HepG2 (cell line): ENCODE results near the gene VPS9D1. TPM values are rescaled to one million over a fixed set of nuclear protein-coding genes. Genes with fewer than 3 reads are reported as not detected.

Experiments used
- EP300 ChIP-seq, 3 experiments: sonication (generic) in 1 of 3; formaldehyde crosslinking in 1 of 3; IDR thresholded peaks; 2 replicates each; pipeline versions ENCODE4 v1.5.1 to v1.6.1; 2011 to 2020; ENCODE audit warnings: low read depth in 2 of 3, low read length in 2 of 3, borderline replicate concordance in 1 of 3, improper control_type of control experiment in 1 of 3, mild to moderate bottlenecking in 1 of 3, missing genetic modification reagents in 1 of 3, moderate library complexity in 1 of 3
- HMGXB4 ChIP-seq, 2 experiments: sonication (generic) in 1 of 2; formaldehyde crosslinking in 1 of 2; IDR thresholded peaks; 2 replicates each; pipeline versions ENCODE4 v1.4.0 to v1.6.1; 2018 to 2020; ENCODE audit warnings: missing genetic modification reagents in 2 of 2, borderline replicate concordance in 1 of 2, low read depth in 1 of 2, mild to moderate bottlenecking in 1 of 2, missing biosample characterization in 1 of 2
- HOXD1 ChIP-seq: sonication (generic); formaldehyde crosslinking; IDR thresholded peaks from 2 replicates; pipeline ENCODE4 v1.5.0; 2020; ENCODE audit warnings: missing genetic modification reagents
- NCOR1 ChIP-seq: fragments of 200-600 bp; sonication (generic); IDR thresholded peaks from 2 replicates; pipeline ENCODE4 v1.7.0; 2017; ENCODE audit warnings: antibody characterized with exemption, low read length, borderline replicate concordance
- TFDP1 ChIP-seq: IDR thresholded peaks from 2 replicates; pipeline ENCODE4 v1.6.1; 2016; ENCODE audit warnings: missing compliant biosample characterization, missing genetic modification reagents, borderline replicate concordance
- ZC3H4 ChIP-seq: sonication (generic); formaldehyde crosslinking; IDR thresholded peaks from 2 replicates; pipeline ENCODE4 v1.4.0; 2020; ENCODE audit warnings: missing genetic modification reagents, borderline replicate concordance
- ZNF33A ChIP-seq: sonication (generic); formaldehyde crosslinking; IDR thresholded peaks from 2 replicates; pipeline ENCODE4 v1.5.1; 2020; ENCODE audit warnings: missing genetic modification reagents, mild to moderate bottlenecking, moderate library complexity, borderline replicate concordance
- polyA plus RNA-seq, 8 experiments: library from polyadenylated mRNA; depleted of rRNA in 3 of 8; stranded (reverse) in 7 of 8; unstranded in 1 of 8; fragments of >200 nt; fragmentation: Illumina TruSeq in 4 of 8; extraction: Trizol in 4 of 8; gene quantifications; 2 replicates each; pipeline versions ENCODE4 v1.2.1 to v1.2.3, GENCODE V29; 2011 to 2016; ENCODE audit warnings: low read depth in 4 of 8, missing spikeins in 1 of 8, mixed read lengths in 1 of 8; ENCODE audit not compliant: insufficient read depth in 1 of 8
- total RNA-seq, 5 experiments: library from RNA; depleted of rRNA; stranded (reverse); fragments of >200 nt; fragmentation: Illumina TruSeq; extraction: Trizol; gene quantifications; 2 replicates each; pipeline ENCODE4 v1.2.3, GENCODE V29; 2016; ENCODE audit warnings: low read depth in 1 of 5
- TF ChIP-seq, protein P1 (sequence below): sonication (generic); formaldehyde crosslinking; IDR thresholded peaks from 2 replicates; pipeline ENCODE4 v1.4.0; 2020; ENCODE audit warnings: mild to moderate bottlenecking, missing genetic modification reagents
- TF ChIP-seq, protein P2 (sequence below): sonication (generic); formaldehyde crosslinking; IDR thresholded peaks from 2 replicates; pipeline ENCODE4 v1.4.0; 2020; ENCODE audit warnings: low read depth, missing genetic modification reagents
- TF ChIP-seq, protein P3 (sequence below): sonication (generic); formaldehyde crosslinking; IDR thresholded peaks from 2 replicates; pipeline ENCODE4 v1.5.1; 2020; ENCODE audit warnings: mild to moderate bottlenecking, moderate library complexity, missing genetic modification reagents
- TF ChIP-seq, protein P4 (sequence below): IDR thresholded peaks from 2 replicates; pipeline ENCODE4 v1.6.1; 2016; ENCODE audit warnings: control low read depth

The VPS9D1 gene
- total and polyA plus RNA-seq, 2 of the 13 experiments (the other 11 are each of a cell fraction or from before 2014, with no cell fraction given): 10.1 to 13.2 TPM

- TF ChIP-seq TFDP1 (CRISPR knock-in tag) (peak; percentile 53; the same call in 1 of the 2 replicates), ZC3H4 (CRISPR knock-in tag) (0 out of 2 replicates have a peak, but pooled peaks have one; percentile 81), EP300 (IDR thresholded peaks at IDR 0.05; ENCODE audit: low read depth in 2 of 2, low read length in 2 of 2) (peak; percentile 46 to 59; a peak in 2 of 4 replicates), EP300 (CRISPR knock-in tag; IDR thresholded peaks at IDR 0.05; ENCODE audit: borderline replicate concordance) (no peak), NCOR1 (no peak), HMGXB4 (CRISPR knock-in tag; IDR thresholded peaks at IDR 0.05; ENCODE audit: borderline replicate concordance in 1 of 2, low read depth in 1 of 2) (peak in 1 of 2 experiments; percentile 69), HOXD1 (CRISPR knock-in tag) (peak; percentile 91), ZNF33A (CRISPR knock-in tag) (no peak)
- TF ChIP-seq, protein P1, sequence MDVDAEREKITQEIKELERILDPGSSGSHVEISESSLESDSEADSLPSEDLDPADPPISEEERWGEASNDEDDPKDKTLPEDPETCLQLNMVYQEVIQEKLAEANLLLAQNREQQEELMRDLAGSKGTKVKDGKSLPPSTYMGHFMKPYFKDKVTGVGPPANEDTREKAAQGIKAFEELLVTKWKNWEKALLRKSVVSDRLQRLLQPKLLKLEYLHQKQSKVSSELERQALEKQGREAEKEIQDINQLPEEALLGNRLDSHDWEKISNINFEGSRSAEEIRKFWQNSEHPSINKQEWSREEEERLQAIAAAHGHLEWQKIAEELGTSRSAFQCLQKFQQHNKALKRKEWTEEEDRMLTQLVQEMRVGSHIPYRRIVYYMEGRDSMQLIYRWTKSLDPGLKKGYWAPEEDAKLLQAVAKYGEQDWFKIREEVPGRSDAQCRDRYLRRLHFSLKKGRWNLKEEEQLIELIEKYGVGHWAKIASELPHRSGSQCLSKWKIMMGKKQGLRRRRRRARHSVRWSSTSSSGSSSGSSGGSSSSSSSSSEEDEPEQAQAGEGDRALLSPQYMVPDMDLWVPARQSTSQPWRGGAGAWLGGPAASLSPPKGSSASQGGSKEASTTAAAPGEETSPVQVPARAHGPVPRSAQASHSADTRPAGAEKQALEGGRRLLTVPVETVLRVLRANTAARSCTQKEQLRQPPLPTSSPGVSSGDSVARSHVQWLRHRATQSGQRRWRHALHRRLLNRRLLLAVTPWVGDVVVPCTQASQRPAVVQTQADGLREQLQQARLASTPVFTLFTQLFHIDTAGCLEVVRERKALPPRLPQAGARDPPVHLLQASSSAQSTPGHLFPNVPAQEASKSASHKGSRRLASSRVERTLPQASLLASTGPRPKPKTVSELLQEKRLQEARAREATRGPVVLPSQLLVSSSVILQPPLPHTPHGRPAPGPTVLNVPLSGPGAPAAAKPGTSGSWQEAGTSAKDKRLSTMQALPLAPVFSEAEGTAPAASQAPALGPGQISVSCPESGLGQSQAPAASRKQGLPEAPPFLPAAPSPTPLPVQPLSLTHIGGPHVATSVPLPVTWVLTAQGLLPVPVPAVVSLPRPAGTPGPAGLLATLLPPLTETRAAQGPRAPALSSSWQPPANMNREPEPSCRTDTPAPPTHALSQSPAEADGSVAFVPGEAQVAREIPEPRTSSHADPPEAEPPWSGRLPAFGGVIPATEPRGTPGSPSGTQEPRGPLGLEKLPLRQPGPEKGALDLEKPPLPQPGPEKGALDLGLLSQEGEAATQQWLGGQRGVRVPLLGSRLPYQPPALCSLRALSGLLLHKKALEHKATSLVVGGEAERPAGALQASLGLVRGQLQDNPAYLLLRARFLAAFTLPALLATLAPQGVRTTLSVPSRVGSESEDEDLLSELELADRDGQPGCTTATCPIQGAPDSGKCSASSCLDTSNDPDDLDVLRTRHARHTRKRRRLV (CRISPR knock-in tag): no peak
- TF ChIP-seq, protein P2, sequence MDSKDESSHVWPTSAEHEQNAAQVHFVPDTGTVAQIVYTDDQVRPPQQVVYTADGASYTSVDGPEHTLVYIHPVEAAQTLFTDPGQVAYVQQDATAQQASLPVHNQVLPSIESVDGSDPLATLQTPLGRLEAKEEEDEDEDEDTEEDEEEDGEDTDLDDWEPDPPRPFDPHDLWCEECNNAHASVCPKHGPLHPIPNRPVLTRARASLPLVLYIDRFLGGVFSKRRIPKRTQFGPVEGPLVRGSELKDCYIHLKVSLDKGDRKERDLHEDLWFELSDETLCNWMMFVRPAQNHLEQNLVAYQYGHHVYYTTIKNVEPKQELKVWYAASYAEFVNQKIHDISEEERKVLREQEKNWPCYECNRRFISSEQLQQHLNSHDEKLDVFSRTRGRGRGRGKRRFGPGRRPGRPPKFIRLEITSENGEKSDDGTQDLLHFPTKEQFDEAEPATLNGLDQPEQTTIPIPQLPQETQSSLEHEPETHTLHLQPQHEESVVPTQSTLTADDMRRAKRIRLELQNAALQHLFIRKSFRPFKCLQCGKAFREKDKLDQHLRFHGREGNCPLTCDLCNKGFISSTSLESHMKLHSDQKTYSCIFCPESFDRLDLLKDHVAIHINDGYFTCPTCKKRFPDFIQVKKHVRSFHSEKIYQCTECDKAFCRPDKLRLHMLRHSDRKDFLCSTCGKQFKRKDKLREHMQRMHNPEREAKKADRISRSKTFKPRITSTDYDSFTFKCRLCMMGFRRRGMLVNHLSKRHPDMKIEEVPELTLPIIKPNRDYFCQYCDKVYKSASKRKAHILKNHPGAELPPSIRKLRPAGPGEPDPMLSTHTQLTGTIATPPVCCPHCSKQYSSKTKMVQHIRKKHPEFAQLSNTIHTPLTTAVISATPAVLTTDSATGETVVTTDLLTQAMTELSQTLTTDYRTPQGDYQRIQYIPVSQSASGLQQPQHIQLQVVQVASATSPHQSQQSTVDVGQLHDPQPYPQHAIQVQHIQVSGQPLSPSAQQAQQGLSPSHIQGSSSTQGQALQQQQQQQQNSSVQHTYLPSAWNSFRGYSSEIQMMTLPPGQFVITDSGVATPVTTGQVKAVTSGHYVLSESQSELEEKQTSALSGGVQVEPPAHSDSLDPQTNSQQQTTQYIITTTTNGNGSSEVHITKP (CRISPR knock-in tag): no peak
- TF ChIP-seq, protein P3, sequence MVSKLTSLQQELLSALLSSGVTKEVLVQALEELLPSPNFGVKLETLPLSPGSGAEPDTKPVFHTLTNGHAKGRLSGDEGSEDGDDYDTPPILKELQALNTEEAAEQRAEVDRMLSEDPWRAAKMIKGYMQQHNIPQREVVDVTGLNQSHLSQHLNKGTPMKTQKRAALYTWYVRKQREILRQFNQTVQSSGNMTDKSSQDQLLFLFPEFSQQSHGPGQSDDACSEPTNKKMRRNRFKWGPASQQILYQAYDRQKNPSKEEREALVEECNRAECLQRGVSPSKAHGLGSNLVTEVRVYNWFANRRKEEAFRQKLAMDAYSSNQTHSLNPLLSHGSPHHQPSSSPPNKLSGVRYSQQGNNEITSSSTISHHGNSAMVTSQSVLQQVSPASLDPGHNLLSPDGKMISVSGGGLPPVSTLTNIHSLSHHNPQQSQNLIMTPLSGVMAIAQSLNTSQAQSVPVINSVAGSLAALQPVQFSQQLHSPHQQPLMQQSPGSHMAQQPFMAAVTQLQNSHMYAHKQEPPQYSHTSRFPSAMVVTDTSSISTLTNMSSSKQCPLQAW (CRISPR knock-in tag): no peak
- TF ChIP-seq, protein P4, sequence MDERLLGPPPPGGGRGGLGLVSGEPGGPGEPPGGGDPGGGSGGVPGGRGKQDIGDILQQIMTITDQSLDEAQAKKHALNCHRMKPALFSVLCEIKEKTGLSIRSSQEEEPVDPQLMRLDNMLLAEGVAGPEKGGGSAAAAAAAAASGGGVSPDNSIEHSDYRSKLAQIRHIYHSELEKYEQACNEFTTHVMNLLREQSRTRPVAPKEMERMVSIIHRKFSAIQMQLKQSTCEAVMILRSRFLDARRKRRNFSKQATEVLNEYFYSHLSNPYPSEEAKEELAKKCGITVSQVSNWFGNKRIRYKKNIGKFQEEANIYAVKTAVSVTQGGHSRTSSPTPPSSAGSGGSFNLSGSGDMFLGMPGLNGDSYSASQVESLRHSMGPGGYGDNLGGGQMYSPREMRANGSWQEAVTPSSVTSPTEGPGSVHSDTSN: no peak
Observed at GRCh38 chr16:89720813-89721545, at the start of gene VPS9D1, which contains the start of gene ZNF276 (continued).
